SIG-M5 treated with dmso at 0.1 percent for 504 hours (cell line): ENCODE results near the gene TMEM89.

ENCODE experiments used
- DNase-seq: peaks from one replicate; lab custom pipeline; 2025; ENCODE audit not compliant: unreplicated experiment; lab: John Stamatoyannopoulos, UW

The TMEM89 gene

GRCh38 chr3:48644898-48645760 lies 23.6 kb upstream of the TMEM89 start:
- DNase-seq: no peak

GRCh38 chr3:48642605-48643004 lies 21.0 kb upstream of the TMEM89 start:
- no peak for DNase-seq

- no peak for DNase-seq
Observed at GRCh38 chr3:48641396-48641795, 19.8 kb upstream of the TMEM89 start.

GRCh38 chr3:48639944-48640606 lies 18.5 kb upstream of the TMEM89 start:
- DNase-seq: no peak

GRCh38 chr3:48637305-48637704 lies 15.7 kb upstream of the TMEM89 start:
- no peak for DNase-seq

GRCh38 chr3:48636149-48636655 lies 14.6 kb upstream of the TMEM89 start:
- no peak for DNase-seq

GRCh38 chr3:48635222-48636021 lies 13.9 kb upstream of the TMEM89 start, which contains the start of gene SLC26A6:
TSS of gene SLC26A6 (minus strand) at chr3:48635461. CDS start at chr3:48635393, 68 bp downstream.
- peak; percentile 93 for DNase-seq

GRCh38 chr3:48634661-48635221 lies 13.2 kb upstream of the TMEM89 start:
- peak; percentile 37 for DNase-seq

GRCh38 chr3:48633743-48634142 lies 12.2 kb upstream of the TMEM89 start:
- no peak for DNase-seq

GRCh38 chr3:48633256-48633655 lies 11.7 kb upstream of the TMEM89 start:
- DNase-seq: no peak

- no peak for DNase-seq
Observed at GRCh38 chr3:48631516-48632448, 10.2 kb upstream of the TMEM89 start.

- DNase-seq: no peak
Observed at GRCh38 chr3:48630833-48631232, 9.3 kb upstream of the TMEM89 start.

- no peak for DNase-seq
Observed at GRCh38 chr3:48630407-48630806, 8.8 kb upstream of the TMEM89 start.

- DNase-seq: no peak
Observed at GRCh38 chr3:48629894-48630293, 8.3 kb upstream of the TMEM89 start.

- no peak for DNase-seq
Observed at GRCh38 chr3:48628277-48629017, 6.9 kb upstream of the TMEM89 start.

- no peak for DNase-seq
Observed at GRCh38 chr3:48625600-48625999, 4.0 kb upstream of the TMEM89 start.

- no peak for DNase-seq
Observed at GRCh38 chr3:48624767-48625166, 3.2 kb upstream of the TMEM89 start.

- no peak for DNase-seq
Observed at GRCh38 chr3:48623851-48624547, 2.4 kb upstream of the TMEM89 start.
